Stimulated activated naive CD8-positive, alpha-beta T cell treated with anti-CD3 and anti-CD28 coated beads, Interleukin-15, Interleukin-2, amounts not matched to agents 100 U/mL and 50 U/mL, for 24 hours (primary cell): ENCODE results near the gene LDLRAD4.
"Not testable (repeated sequence)": the region's sequence is repeated elsewhere in the genome, so short reads cannot be mapped to it uniquely, and the experiment has no call there.

ENCODE experiments used
- ATAC-seq: fragments of 150-1000 bp; cut with Tn5 transposase; one replicate; pipeline ENCODE4 v1.10.0; 2021
- DNase-seq: peaks from one replicate; pipeline ENCODE4 v3.0.0; 2021

Gene LDLRAD4

GRCh38 chr18:13599031-13599430 lies 380.5 kb downstream of the LDLRAD4 start:
- DNase-seq (no peak), ATAC-seq (no peak)

GRCh38 chr18:13603304-13604019 lies 384.9 kb downstream of the LDLRAD4 start:
- ATAC-seq = no peak
- no peak for DNase-seq

GRCh38 chr18:13604786-13605185 lies 386.2 kb downstream of the LDLRAD4 start:
- DNase-seq (no peak), ATAC-seq (no peak)

- DNase-seq (no peak), ATAC-seq (no peak)
These were observed 386.9 kb downstream of the LDLRAD4 start for GRCh38 chr18:13605477-13605876.

- no peak for DNase-seq
- ATAC-seq = no peak
These were observed 387.3 kb downstream of the LDLRAD4 start for GRCh38 chr18:13605901-13606300.

- ATAC-seq = no peak
These were observed 388.2 kb downstream of the LDLRAD4 start for GRCh38 chr18:13606604-13607254.

GRCh38 chr18:13608024-13608562 lies 389.5 kb downstream of the LDLRAD4 start:
- not testable (repeated sequence) for DNase-seq, ATAC-seq

More at GRCh38 chr18:13606604-13607254, 388.2 kb downstream of the LDLRAD4 start:
- no peak for DNase-seq

- peak; percentile 45 for ATAC-seq
- DNase-seq = peak; percentile 45
These were observed 390.4 kb downstream of the LDLRAD4 start for GRCh38 chr18:13608791-13609532.

GRCh38 chr18:13610555-13611141 lies 392.1 kb downstream of the LDLRAD4 start:
- no peak for ATAC-seq
- no peak for DNase-seq

GRCh38 chr18:13611142-13611600 lies 392.6 kb downstream of the LDLRAD4 start:
- DNase-seq = peak; percentile 41
- ATAC-seq = no peak

- ATAC-seq (peak; percentile 2), DNase-seq (peak; percentile 33)
These were observed 393.1 kb downstream of the LDLRAD4 start for GRCh38 chr18:13611601-13612195.

GRCh38 chr18:13612196-13612997 lies 393.8 kb downstream of the LDLRAD4 start:
- ATAC-seq (peak; percentile 62), DNase-seq (peak; percentile 78)

GRCh38 chr18:13613099-13613498 lies 394.5 kb downstream of the LDLRAD4 start:
- ATAC-seq (no peak), DNase-seq (no peak)

- DNase-seq = no peak
- ATAC-seq = no peak
These were observed 395.3 kb downstream of the LDLRAD4 start for GRCh38 chr18:13613591-13614501.

GRCh38 chr18:13614641-13615288 lies 396.2 kb downstream of the LDLRAD4 start:
- ATAC-seq (no peak), DNase-seq (peak; percentile 49)

GRCh38 chr18:13615432-13615861 lies 396.9 kb downstream of the LDLRAD4 start:
- DNase-seq (no peak), ATAC-seq (peak; percentile 16)

- no peak for ATAC-seq
- no peak for DNase-seq
These were observed 397.5 kb downstream of the LDLRAD4 start for GRCh38 chr18:13616041-13616440.

GRCh38 chr18:13616525-13617035 lies 398.0 kb downstream of the LDLRAD4 start:
- ATAC-seq = no peak
- no peak for DNase-seq
